H9 (cell line): ENCODE data around the gene PCDH9. TPM values are rescaled to one million over a fixed set of nuclear protein-coding genes. Genes with fewer than 3 reads are reported as not detected.

Source experiments
- DNase-seq: peaks from one replicate; pipeline ENCODE4 v3.0.0-alpha.2; 2017
- H2AFZ ChIP-seq: one replicate; pipeline ENCODE4 v1.6.1; 2013; ENCODE audit warnings: mild to moderate bottlenecking, low read length, control low read depth, moderate library complexity
- H2AK5ac ChIP-seq: 2 replicates; pipeline ENCODE4 v1.6.1; 2013; ENCODE audit warnings: low read length, control low read depth, mixed read lengths; ENCODE audit not compliant: insufficient read length
- H2BK120ac ChIP-seq: one replicate; pipeline ENCODE4 v1.6.1; 2013; ENCODE audit warnings: low read depth, mild to moderate bottlenecking, low read length, control low read depth, inconsistent platforms; ENCODE audit not compliant: poor library complexity, severe bottlenecking
- H2BK12ac ChIP-seq: 2 replicates; pipeline ENCODE4 v1.6.1; 2013; ENCODE audit warnings: low read length, control low read depth, mixed read lengths, low read depth; ENCODE audit not compliant: insufficient read length
- H2BK15ac ChIP-seq: 2 replicates; pipeline ENCODE4 v1.6.1; 2013; ENCODE audit warnings: low read depth, low read length, control low read depth
- H2BK20ac ChIP-seq: one replicate; pipeline ENCODE4 v1.6.1; 2013; ENCODE audit warnings: low read depth, mild to moderate bottlenecking, low read length, control low read depth, inconsistent platforms; ENCODE audit not compliant: poor library complexity, severe bottlenecking
- H2BK5ac ChIP-seq: 2 replicates; pipeline ENCODE4 v1.6.1; 2013; ENCODE audit warnings: low read length, control low read depth, mixed read lengths; ENCODE audit not compliant: insufficient read length
- H3K14ac ChIP-seq: 2 replicates; pipeline ENCODE4 v1.6.1; 2013; ENCODE audit warnings: low read length, control low read depth; ENCODE audit not compliant: insufficient read depth
- H3K18ac ChIP-seq: 2 replicates; pipeline ENCODE4 v1.6.1; 2013; ENCODE audit warnings: low read depth, mild to moderate bottlenecking, mixed read lengths, low read length, control low read depth; ENCODE audit not compliant: insufficient read length
- H3K23ac ChIP-seq: 2 replicates; pipeline ENCODE4 v1.6.1; 2013; ENCODE audit warnings: low read length, control low read depth, mixed read lengths, low read depth; ENCODE audit not compliant: insufficient read length
- H3K23me2 ChIP-seq: 2 replicates; pipeline ENCODE4 v1.6.1; 2013; ENCODE audit warnings: low read depth, mild to moderate bottlenecking, mixed read lengths, low read length, control low read depth; ENCODE audit not compliant: insufficient read length, poor library complexity, severe bottlenecking
- H3K27ac ChIP-seq: 2 replicates; pipeline ENCODE4 v1.5.1; 2013; ENCODE audit warnings: low read length, control low read depth, mixed read lengths, low read depth; ENCODE audit not compliant: insufficient read length
- H3K27me3 ChIP-seq: 2 replicates; pipeline ENCODE4 v1.6.1; 2013; ENCODE audit warnings: low read length, control low read depth, inconsistent platforms; ENCODE audit not compliant: insufficient read depth
- H3K4ac ChIP-seq: 2 replicates; pipeline ENCODE4 v1.6.1; 2013; ENCODE audit warnings: low read depth, mild to moderate bottlenecking, control low read depth, inconsistent platforms, low read length, moderate library complexity
- H3K4me1 ChIP-seq: 2 replicates; pipeline ENCODE4 v1.6.1; 2013; ENCODE audit warnings: low read length, control low read depth, inconsistent platforms; ENCODE audit not compliant: insufficient read depth
- H3K4me2 ChIP-seq: 2 replicates; pipeline ENCODE4 v1.6.1; 2013; ENCODE audit warnings: low read length, control low read depth, mixed read lengths; ENCODE audit not compliant: insufficient read length, insufficient read depth
- H3K56ac ChIP-seq: 2 replicates; pipeline ENCODE4 v1.6.1; 2013; ENCODE audit warnings: low read depth, mild to moderate bottlenecking, mixed read lengths, low read length, control low read depth; ENCODE audit not compliant: insufficient read length
- H3K79me1 ChIP-seq: 2 replicates; pipeline ENCODE4 v1.6.1; 2013; ENCODE audit warnings: low read depth, mild to moderate bottlenecking, moderate library complexity, low read length, control low read depth, inconsistent platforms; ENCODE audit not compliant: insufficient read depth, poor library complexity, severe bottlenecking
- H3K79me2 ChIP-seq: 2 replicates; pipeline ENCODE4 v1.6.1; 2013; ENCODE audit warnings: low read length, control low read depth, inconsistent platforms; ENCODE audit not compliant: insufficient read depth
- H3K9ac ChIP-seq: 2 replicates; pipeline ENCODE4 v1.6.1; 2013; ENCODE audit warnings: low read length, control low read depth, mixed read lengths; ENCODE audit not compliant: insufficient read length; ENCODE audit errors: extremely low read depth
- H3K9me3 ChIP-seq: one replicate; pipeline ENCODE4 v1.6.1; 2013; ENCODE audit warnings: low read depth, low read length, inconsistent platforms; ENCODE audit not compliant: control insufficient read depth
- H3T11ph ChIP-seq: one replicate; pipeline ENCODE4 v1.6.1; 2013; ENCODE audit warnings: mild to moderate bottlenecking, low read length, control low read depth, inconsistent platforms
- H4K20me1 ChIP-seq: one replicate; pipeline ENCODE4 v1.6.1; 2013; ENCODE audit not compliant: control insufficient read depth, insufficient read length, insufficient read depth
- H4K5ac ChIP-seq: 2 replicates; pipeline ENCODE4 v1.6.1; 2013; ENCODE audit warnings: low read depth, mild to moderate bottlenecking, mixed read lengths, low read length, control low read depth; ENCODE audit not compliant: insufficient read length
- H4K8ac ChIP-seq: replicated peaks from 2 replicates; pipeline ENCODE4 v1.6.1; 2013; ENCODE audit warnings: low read length, control low read depth, mixed read lengths, low read depth; ENCODE audit not compliant: insufficient read length
- H4K91ac ChIP-seq: 2 replicates; pipeline ENCODE4 v1.6.1; 2013; ENCODE audit warnings: low read depth, mild to moderate bottlenecking, moderate library complexity, mixed read lengths, low read length, control low read depth; ENCODE audit not compliant: insufficient read length
- H3K27ac Mint-ChIP-seq, 3 experiments: 2 replicates in 2 of 3; 3 replicates in 1 of 3; pipeline ENCODE4 v1.8.0; 2020 to 2021; ENCODE audit warnings: mixed read lengths in 3 of 3, mild to moderate bottlenecking in 1 of 3, moderate library complexity in 1 of 3
- H3K27me3 Mint-ChIP-seq: 2 replicates; pipeline ENCODE4 v1.8.0; 2021; ENCODE audit warnings: low read depth, mild to moderate bottlenecking, moderate library complexity, mixed read lengths
- H3K36me3 Mint-ChIP-seq, 3 experiments: 2 replicates in 2 of 3; 3 replicates in 1 of 3; pipeline ENCODE4 v1.8.0; 2020 to 2021; ENCODE audit warnings: low read depth in 3 of 3, mixed read lengths in 3 of 3; ENCODE audit not compliant: insufficient read depth in 1 of 3
- H3K4me1 Mint-ChIP-seq, 2 experiments: 2 replicates each; pipeline ENCODE4 v1.8.0; 2020; ENCODE audit warnings: mixed read lengths in 2 of 2
- H3K4me3 Mint-ChIP-seq, 2 experiments: 2 replicates in 1 of 2; 3 replicates in 1 of 2; pipeline ENCODE4 v1.8.0; 2020 to 2021; ENCODE audit warnings: mild to moderate bottlenecking in 2 of 2, mixed read lengths in 2 of 2, moderate library complexity in 1 of 2
- H3K9me3 Mint-ChIP-seq, 2 experiments: 2 replicates in 1 of 2; 3 replicates in 1 of 2; pipeline ENCODE4 v1.8.0; 2020; ENCODE audit warnings: mild to moderate bottlenecking in 2 of 2, mixed read lengths in 2 of 2, moderate library complexity in 1 of 2
- CTCF ChIP-seq: fragments of 200-600 bp; sonication (generic); conservative IDR thresholded peaks from 3 replicates; pipeline ENCODE4 v1.8.0; 2021; ENCODE audit warnings: antibody characterized with exemption, mild to moderate bottlenecking
- WGBS: extraction: QIAGEN DNeasy Blood & Tissue Kit; methylation state at CpG from one replicate; pipeline ENCODE4 v1.1.7; 2013; ENCODE audit warnings: missing lambda C conversion rate, low lambda C conversion rate, mixed read lengths; ENCODE audit not compliant: insufficient read length; ENCODE audit errors: extremely low coverage; 5-methylcytosine and 5-hydroxymethylcytosine counted together
- total RNA-seq: library from RNA; stranded (reverse); gene quantifications from 2 replicates; pipeline ENCODE4 v1.2.1, GENCODE V29; 2021

Gene PCDH9
- total RNA-seq, 1 experiment from 2014 or later: 0.11 TPM

- Histone ChIP-seq H3K23ac (no peak overlapping the region), H3K23me2 (no peaks in the 10 kb centered on the region), H3K4me2 (no peak overlapping the region), H4K20me1 (no peaks in the 10 kb centered on the region), H3K9ac (no peak overlapping the region), H3K27me3 (no peaks in the 10 kb centered on the region; the same call in 1 of the 2 replicates), H2BK120ac (no peak overlapping the region), H2AK5ac (no peak overlapping the region), H3K27ac (no peak overlapping the region), H3K79me2 (no peaks in the 10 kb centered on the region), H4K5ac (no peak overlapping the region), H3K4me1 (no peaks in the 10 kb centered on the region), H2AFZ (no peak overlapping the region), H3K4ac (no peak overlapping the region), H3K14ac (no peak overlapping the region), H3K18ac (no peak overlapping the region), H2BK5ac (no peak overlapping the region), H4K8ac (no peak overlapping the region), H2BK20ac (no peak overlapping the region), H4K91ac (no peak overlapping the region), H3T11ph (no peak overlapping the region), H3K56ac (no peak overlapping the region), H2BK15ac (no peak overlapping the region), H2BK12ac (no peak overlapping the region), H3K79me1 (no peaks in the 10 kb centered on the region), H3K9me3 (no peaks in the 10 kb centered on the region)
- no peak for DNase-seq
- H3K4me3 Mint-ChIP-seq: no peak overlapping the region
- no peak overlapping the region for H3K27ac Mint-ChIP-seq
- peaks cover 0 to 5% (median 0%) of the 10 kb centered on the region in 3 experiments; a peak in 2 of 7 replicates for H3K36me3 Mint-ChIP-seq
- no peaks in the 10 kb centered on the region for H3K4me1 Mint-ChIP-seq
- TF ChIP-seq CTCF: no peak
- H3K27me3 Mint-ChIP-seq: no peaks in the 10 kb centered on the region
- no CpG with 5 or more reads among the region's 9 CpGs for WGBS
- H3K9me3 Mint-ChIP-seq: peaks cover 0 to 6% of the 10 kb centered on the region in 2 experiments; a peak in 3 of 5 replicates
Measured at GRCh38 chr13:66483712-66484111, 746.4 kb downstream of the PCDH9 start.
